ENCODE results near the gene GSK3A.

GSK3A gene

GRCh38 chr19:42281146-42281826 lies 38.9 kb upstream of the GSK3A start:
- in situ Hi-C loops (cut with HindIII; ENCODE audit: low sequenced_read_pairs), result no loop called here

- in situ Hi-C loops (cut with HindIII; ENCODE audit: low sequenced_read_pairs), result no loop called here
Measured at GRCh38 chr19:42280815-42281145, 38.4 kb upstream of the GSK3A start.

- in situ Hi-C loops (cut with HindIII; ENCODE audit: low sequenced_read_pairs), result no loop called here
Measured at GRCh38 chr19:42279902-42280814, 37.8 kb upstream of the GSK3A start.

- in situ Hi-C loops (cut with HindIII; ENCODE audit: low sequenced_read_pairs), result no loop called here
Measured at GRCh38 chr19:42279155-42279901, 36.9 kb upstream of the GSK3A start.

- in situ Hi-C loops (cut with HindIII; ENCODE audit: low sequenced_read_pairs), result no loop called here
Measured at GRCh38 chr19:42278452-42279154, 36.2 kb upstream of the GSK3A start.

- in situ Hi-C loops (cut with HindIII; ENCODE audit: low sequenced_read_pairs), result no loop called here
Measured at GRCh38 chr19:42277821-42278451, 35.5 kb upstream of the GSK3A start.

- in situ Hi-C loops (cut with HindIII; ENCODE audit: low sequenced_read_pairs), result no loop called here
Measured at GRCh38 chr19:42276821-42277220, 34.4 kb upstream of the GSK3A start.

- in situ Hi-C loops (cut with HindIII; ENCODE audit: low sequenced_read_pairs), result no loop called here
Measured at GRCh38 chr19:42276284-42276683, 33.9 kb upstream of the GSK3A start.

GRCh38 chr19:42275517-42275916 lies 33.1 kb upstream of the GSK3A start:
- in situ Hi-C loops (cut with HindIII; ENCODE audit: low sequenced_read_pairs), result no loop called here

GRCh38 chr19:42275103-42275502 lies 32.7 kb upstream of the GSK3A start:
- in situ Hi-C loops (cut with HindIII; ENCODE audit: low sequenced_read_pairs), result no loop called here

- in situ Hi-C loops (cut with HindIII; ENCODE audit: low sequenced_read_pairs), result no loop called here
Measured at GRCh38 chr19:42274065-42274682, 31.8 kb upstream of the GSK3A start.

- in situ Hi-C loops (cut with HindIII; ENCODE audit: low sequenced_read_pairs), result no loop called here
Measured at GRCh38 chr19:42273407-42274064, 31.1 kb upstream of the GSK3A start.

- in situ Hi-C loops (cut with HindIII; ENCODE audit: low sequenced_read_pairs), result no loop called here
Measured at GRCh38 chr19:42272989-42273406, 30.6 kb upstream of the GSK3A start.

- in situ Hi-C loops (cut with HindIII; ENCODE audit: low sequenced_read_pairs), result no loop called here
Measured at GRCh38 chr19:42272535-42272897, 30.1 kb upstream of the GSK3A start.

- in situ Hi-C loops (cut with HindIII; ENCODE audit: low sequenced_read_pairs), result no loop called here
Measured at GRCh38 chr19:42271861-42272534, 29.6 kb upstream of the GSK3A start.

GRCh38 chr19:42271045-42271419 lies 28.6 kb upstream of the GSK3A start:
- in situ Hi-C loops (cut with HindIII; ENCODE audit: low sequenced_read_pairs), result no loop called here

- in situ Hi-C loops (cut with HindIII; ENCODE audit: low sequenced_read_pairs), result no loop called here
Measured at GRCh38 chr19:42270346-42271044, 28.1 kb upstream of the GSK3A start.
